Loucy (cell line): ENCODE data around the gene RHOJ.

ENCODE experiments used
- CTCF ChIP-seq: fragments of 200-600 bp; sonication (generic); conservative IDR thresholded peaks from 2 replicates; pipeline ENCODE4 v1.5.1; 2014; ENCODE audit warnings: mild to moderate bottlenecking, antibody characterized with exemption, low read length
- EZH2phosphoT487 ChIP-seq: fragments of 200-600 bp; IDR thresholded peaks from 2 replicates; pipeline ENCODE4 v1.6.1; 2018; ENCODE audit warnings: antibody characterized with exemption, mild to moderate bottlenecking, moderate library complexity, borderline replicate concordance

GRCh38 chr14:63296060-63296563 lies 91.9 kb downstream of the RHOJ start:
- no peak for TF ChIP-seq CTCF
- no peak for TF ChIP-seq EZH2phosphoT487
